ENCODE results near the gene ANO2.

ANO2 gene

GRCh38 chr12:5954661-5955060 is 9.6 kb upstream of the ANO2 start (continued):
- TF ChIP-seq, protein P1, sequence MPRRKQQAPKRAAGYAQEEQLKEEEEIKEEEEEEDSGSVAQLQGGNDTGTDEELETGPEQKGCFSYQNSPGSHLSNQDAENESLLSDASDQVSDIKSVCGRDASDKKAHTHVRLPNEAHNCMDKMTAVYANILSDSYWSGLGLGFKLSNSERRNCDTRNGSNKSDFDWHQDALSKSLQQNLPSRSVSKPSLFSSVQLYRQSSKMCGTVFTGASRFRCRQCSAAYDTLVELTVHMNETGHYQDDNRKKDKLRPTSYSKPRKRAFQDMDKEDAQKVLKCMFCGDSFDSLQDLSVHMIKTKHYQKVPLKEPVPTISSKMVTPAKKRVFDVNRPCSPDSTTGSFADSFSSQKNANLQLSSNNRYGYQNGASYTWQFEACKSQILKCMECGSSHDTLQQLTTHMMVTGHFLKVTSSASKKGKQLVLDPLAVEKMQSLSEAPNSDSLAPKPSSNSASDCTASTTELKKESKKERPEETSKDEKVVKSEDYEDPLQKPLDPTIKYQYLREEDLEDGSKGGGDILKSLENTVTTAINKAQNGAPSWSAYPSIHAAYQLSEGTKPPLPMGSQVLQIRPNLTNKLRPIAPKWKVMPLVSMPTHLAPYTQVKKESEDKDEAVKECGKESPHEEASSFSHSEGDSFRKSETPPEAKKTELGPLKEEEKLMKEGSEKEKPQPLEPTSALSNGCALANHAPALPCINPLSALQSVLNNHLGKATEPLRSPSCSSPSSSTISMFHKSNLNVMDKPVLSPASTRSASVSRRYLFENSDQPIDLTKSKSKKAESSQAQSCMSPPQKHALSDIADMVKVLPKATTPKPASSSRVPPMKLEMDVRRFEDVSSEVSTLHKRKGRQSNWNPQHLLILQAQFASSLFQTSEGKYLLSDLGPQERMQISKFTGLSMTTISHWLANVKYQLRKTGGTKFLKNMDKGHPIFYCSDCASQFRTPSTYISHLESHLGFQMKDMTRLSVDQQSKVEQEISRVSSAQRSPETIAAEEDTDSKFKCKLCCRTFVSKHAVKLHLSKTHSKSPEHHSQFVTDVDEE (CRISPR knock-in tag; IDR thresholded peaks at IDR 0.05) = no peak

DNA sequence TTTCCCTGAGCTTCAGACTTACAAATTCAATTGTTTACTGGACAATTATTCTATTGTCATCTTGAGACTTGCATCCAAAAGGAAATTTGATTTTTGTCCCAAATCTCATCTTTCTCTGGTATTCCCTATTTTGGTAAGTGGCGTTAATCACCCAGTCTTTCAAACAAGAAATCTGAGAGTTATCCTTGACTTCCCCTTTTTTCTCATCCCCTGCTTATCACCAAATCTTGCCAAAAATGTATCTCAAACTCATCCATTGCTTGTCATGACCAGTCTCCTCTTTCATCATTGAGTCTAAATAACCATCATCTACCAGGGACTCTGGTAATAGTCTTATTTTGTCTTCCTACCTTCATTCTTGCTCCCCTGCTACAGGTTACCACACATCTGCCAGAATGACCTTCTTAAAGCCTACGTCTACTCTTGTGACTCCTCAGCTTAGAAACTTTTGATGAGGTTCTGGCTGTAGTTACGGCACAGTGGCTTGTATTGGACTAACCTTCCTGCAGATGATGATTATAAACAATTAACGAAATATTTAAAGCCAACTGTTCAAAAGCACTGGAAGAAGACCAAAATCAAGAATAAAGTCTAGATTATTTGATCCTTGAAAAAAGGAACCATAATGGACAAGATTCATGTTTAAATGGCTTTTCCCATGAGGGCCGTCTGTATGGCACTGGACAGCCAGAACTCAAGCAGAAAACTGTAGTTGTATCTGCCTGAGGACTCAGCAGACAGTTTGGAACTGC is 9.0 kb upstream of the ANO2 start:
- no peak for TF ChIP-seq TOX (CRISPR knock-in tag; IDR thresholded peaks at IDR 0.05; ENCODE audit: borderline replicate concordance)
- TF ChIP-seq TCF4 (CRISPR knock-in tag; IDR thresholded peaks at IDR 0.05; ENCODE audit: borderline replicate concordance) = no peak
- TF ChIP-seq ESRRG (CRISPR knock-in tag; IDR thresholded peaks at IDR 0.05) = no peak
- no peak for TF ChIP-seq ZNF8 (CRISPR knock-in tag; IDR thresholded peaks at IDR 0.05)
- TF ChIP-seq ZNF565 (CRISPR knock-in tag; conservative IDR thresholded peaks at IDR 0.05; ENCODE audit: low read depth) = no peak
- no peak for TF ChIP-seq PATZ1 (CRISPR knock-in tag; IDR thresholded peaks at IDR 0.05; ENCODE audit: borderline replicate concordance)
- no peak for TF ChIP-seq CREB5 (CRISPR knock-in tag; IDR thresholded peaks at IDR 0.05; ENCODE audit: low read depth)
- TF ChIP-seq BACH2 (CRISPR knock-in tag; IDR thresholded peaks at IDR 0.05; ENCODE audit: borderline replicate concordance) = no peak
- TF ChIP-seq CSRNP3 (CRISPR knock-in tag; IDR thresholded peaks at IDR 0.05) = no peak
- TF ChIP-seq ZNF70 (CRISPR knock-in tag; IDR thresholded peaks at IDR 0.05) = no peak
- no peak for TF ChIP-seq SNAI2 (CRISPR knock-in tag; IDR thresholded peaks at IDR 0.05)
- ATAC-seq = no peak

- TF ChIP-seq TOX (CRISPR knock-in tag; IDR thresholded peaks at IDR 0.05; ENCODE audit: borderline replicate concordance) = no peak
- TF ChIP-seq ZC3H10 (CRISPR knock-in tag; IDR thresholded peaks at IDR 0.05) = no peak
- no peak for TF ChIP-seq GLIS3 (CRISPR knock-in tag; IDR thresholded peaks at IDR 0.05)
- TF ChIP-seq PATZ1 (CRISPR knock-in tag; IDR thresholded peaks at IDR 0.05; ENCODE audit: borderline replicate concordance) = no peak
- no peak for TF ChIP-seq BACH2 (CRISPR knock-in tag; IDR thresholded peaks at IDR 0.05; ENCODE audit: borderline replicate concordance)
- TF ChIP-seq ARNTL (CRISPR knock-in tag; IDR thresholded peaks at IDR 0.05; ENCODE audit: borderline replicate concordance, low read depth) = no peak
- TF ChIP-seq ZNF565 (CRISPR knock-in tag; conservative IDR thresholded peaks at IDR 0.05; ENCODE audit: low read depth) = no peak
- no peak for TF ChIP-seq ESRRG (CRISPR knock-in tag; IDR thresholded peaks at IDR 0.05)
- no peak for TF ChIP-seq OSR1 (CRISPR knock-in tag; IDR thresholded peaks at IDR 0.05)
- TF ChIP-seq, protein P1 (CRISPR knock-in tag; IDR thresholded peaks at IDR 0.05) = no peak
- TF ChIP-seq ZFP30 (CRISPR knock-in tag; IDR thresholded peaks at IDR 0.05) = no peak
- no peak for ATAC-seq
Observed at GRCh38 chr12:5952031-5952430, 7.0 kb upstream of the ANO2 start.

Data from SK-N-SH treated with all-trans-retinoic acid at 6 μM for 48 hours (cell line).